ENCODE data around the gene HPN. TPM values are rescaled to one million over a fixed set of nuclear protein-coding genes. Genes with fewer than 3 reads are reported as not detected.

HPN gene
- total and polyA plus RNA-seq, 2 donors from 2014 or later = 134 to 331 TPM

GRCh38 chr19:35094656-35095055, 53.1 kb downstream of the HPN start:
- Histone ChIP-seq H3K9ac (ENCODE audit: low read length in 3 of 3) (no peak overlapping the region), H3K4me3 (ENCODE audit: low read length in 3 of 3) (no peak overlapping the region), H3K4me1 (ENCODE audit: control insufficient read depth in 2 of 3, insufficient read depth in 2 of 3, low read depth in 1 of 3, low read length in 3 of 3) (no peaks in the 10 kb centered on the region), H3K27me3 (ENCODE audit: control insufficient read depth, insufficient read depth, low read length) (no peaks in the 10 kb centered on the region), H3K36me3 (ENCODE audit: control insufficient read depth in 2 of 3, insufficient read depth in 3 of 3, low read length in 3 of 3) (no peaks in the 10 kb centered on the region), H3K9me3 (ENCODE audit: control insufficient read depth in 2 of 3, insufficient read depth in 1 of 3, low read length in 3 of 3) (no peaks in the 10 kb centered on the region), H3K27ac (ENCODE audit: low read depth in 2 of 2, low read length in 2 of 2) (no peak overlapping the region)
- no peak for TF ChIP-seq CTCF (IDR thresholded peaks at IDR 0.05; ENCODE audit: borderline replicate concordance, extremely low read depth, insufficient read depth)
- intact Hi-C loops (cut with DNase I) = no loop called here
- FAIRE-seq = no peak
- no peak for DNase-seq

GRCh38 chr19:35095667-35096368, 54.3 kb downstream of the HPN start:
- H3K9me3 ChIP-seq (ENCODE audit: control insufficient read depth in 2 of 3, insufficient read depth in 1 of 3, low read length in 3 of 3) = no peaks in the 10 kb centered on the region
- TF ChIP-seq CTCF (IDR thresholded peaks at IDR 0.05; ENCODE audit: borderline replicate concordance, extremely low read depth, insufficient read depth) = no peak
- DNase-seq (peak in 2 of 5 donors; percentile 29 to 38), FAIRE-seq (no peak)
- no peak overlapping the region for H3K27ac ChIP-seq (ENCODE audit: low read depth in 2 of 2, low read length in 2 of 2)
- no peak overlapping the region for H3K9ac ChIP-seq (ENCODE audit: low read length in 3 of 3)
- no peaks in the 10 kb centered on the region for H3K36me3 ChIP-seq (ENCODE audit: control insufficient read depth in 2 of 3, insufficient read depth in 3 of 3, low read length in 3 of 3)
- intact Hi-C loops (cut with DNase I) = no loop called here
- no peak overlapping the region for H3K4me3 ChIP-seq (ENCODE audit: low read length in 3 of 3)
- no peaks in the 10 kb centered on the region for H3K4me1 ChIP-seq (ENCODE audit: control insufficient read depth in 2 of 3, insufficient read depth in 2 of 3, low read depth in 1 of 3, low read length in 3 of 3)
- H3K27me3 ChIP-seq (ENCODE audit: control insufficient read depth, insufficient read depth, low read length) = no peaks in the 10 kb centered on the region

GRCh38 chr19:35098413-35099049, 57.0 kb downstream of the HPN start:
- DNase-seq = no peak
- Histone ChIP-seq H3K9me3 (ENCODE audit: control insufficient read depth in 2 of 3, insufficient read depth in 1 of 3, low read length in 3 of 3) (no peaks in the 10 kb centered on the region), H3K4me3 (ENCODE audit: low read length in 3 of 3) (no peak overlapping the region), H3K36me3 (ENCODE audit: control insufficient read depth in 2 of 3, insufficient read depth in 3 of 3, low read length in 3 of 3) (no peaks in the 10 kb centered on the region), H3K4me1 (ENCODE audit: control insufficient read depth in 2 of 3, insufficient read depth in 2 of 3, low read depth in 1 of 3, low read length in 3 of 3) (no peaks in the 10 kb centered on the region), H3K9ac (ENCODE audit: low read length in 3 of 3) (no peak overlapping the region), H3K27ac (ENCODE audit: low read depth in 2 of 2, low read length in 2 of 2) (no peak overlapping the region), H3K27me3 (ENCODE audit: control insufficient read depth, insufficient read depth, low read length) (no peaks in the 10 kb centered on the region)
- intact Hi-C loops (cut with DNase I) = no loop called here
- no peak for TF ChIP-seq CTCF (IDR thresholded peaks at IDR 0.05; ENCODE audit: borderline replicate concordance, extremely low read depth, insufficient read depth)
- no peak for FAIRE-seq
